NCI-H524 (cell line): ENCODE measurements around the gene SFRP2.

Experiments used
- DNase-seq, 2 experiments: peaks; one replicate each; lab custom pipeline; 2025; lab: John Stamatoyannopoulos, UW

The SFRP2 gene

DNA sequence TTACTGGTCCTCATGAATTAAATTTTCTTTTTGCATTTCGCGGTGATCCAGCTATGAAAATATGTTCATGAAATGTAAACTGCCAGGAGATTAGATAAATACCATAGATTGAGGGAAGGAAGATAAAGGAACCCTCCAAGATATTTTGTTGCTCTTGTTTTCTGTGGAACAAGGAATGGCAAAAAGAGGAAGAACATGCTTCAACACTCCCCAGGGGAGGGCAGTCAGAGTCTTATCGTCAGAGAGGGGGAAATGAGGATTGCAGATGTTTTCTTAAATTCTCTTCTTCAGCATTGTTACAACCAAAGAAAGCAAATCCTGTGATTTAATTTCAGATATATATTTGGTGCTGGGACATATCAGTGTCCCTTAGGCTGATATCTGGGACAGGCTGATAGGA is 9.5 kb upstream of the SFRP2 start:
- no peak for DNase-seq

DNA sequence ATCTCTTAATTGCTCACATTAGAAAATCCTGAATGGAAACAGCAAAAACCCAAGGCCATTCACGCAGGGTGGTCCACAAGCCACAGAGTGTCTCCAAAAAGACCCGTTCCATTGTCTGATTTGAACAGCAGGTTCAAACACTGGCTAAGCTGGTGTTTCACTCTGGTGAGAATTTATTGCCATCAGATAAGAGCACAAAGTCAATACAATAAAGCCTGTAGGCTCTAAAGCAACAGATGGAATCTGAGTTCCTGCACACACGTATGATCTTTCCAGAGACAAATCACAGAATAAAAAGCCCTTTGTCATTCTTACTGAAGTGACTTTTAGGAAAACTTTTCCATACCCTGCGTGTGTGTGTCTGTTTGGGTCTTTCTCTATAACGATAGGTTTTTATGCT is 5.1 kb upstream of the SFRP2 start:
- DNase-seq, result no peak

DNA sequence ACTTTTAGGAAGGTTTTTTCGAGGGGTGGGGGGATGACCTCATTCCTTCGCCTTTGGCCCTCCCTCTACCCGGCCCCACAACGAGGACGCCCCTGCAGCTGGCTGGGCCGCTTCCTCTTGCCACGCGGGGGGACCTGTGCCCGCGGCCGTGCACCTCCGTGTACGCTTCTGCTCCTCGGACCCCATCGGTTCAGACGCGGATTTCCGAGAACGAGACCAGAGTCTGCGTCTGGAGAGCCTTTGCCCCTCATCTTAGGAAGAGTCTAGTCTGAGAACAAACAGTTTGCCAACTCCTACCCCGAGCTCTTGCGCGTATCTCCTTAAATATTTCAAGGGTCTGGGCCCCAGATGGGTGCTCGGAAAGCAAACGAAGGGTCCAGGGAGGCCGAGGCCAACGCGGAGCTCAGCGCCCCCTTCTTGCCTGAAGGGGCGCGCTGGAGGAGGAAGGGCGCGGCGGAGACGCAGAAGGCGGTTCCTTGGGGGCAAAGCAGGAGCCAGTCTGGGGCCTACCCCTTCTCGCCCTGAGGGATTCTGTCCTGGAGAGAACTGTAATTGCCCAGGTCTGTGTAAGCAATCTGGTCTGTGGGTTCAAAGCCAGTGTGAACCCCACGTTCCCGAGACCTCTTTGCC is 3.9 kb upstream of the SFRP2 start:
- DNase-seq, result no peak

DNA sequence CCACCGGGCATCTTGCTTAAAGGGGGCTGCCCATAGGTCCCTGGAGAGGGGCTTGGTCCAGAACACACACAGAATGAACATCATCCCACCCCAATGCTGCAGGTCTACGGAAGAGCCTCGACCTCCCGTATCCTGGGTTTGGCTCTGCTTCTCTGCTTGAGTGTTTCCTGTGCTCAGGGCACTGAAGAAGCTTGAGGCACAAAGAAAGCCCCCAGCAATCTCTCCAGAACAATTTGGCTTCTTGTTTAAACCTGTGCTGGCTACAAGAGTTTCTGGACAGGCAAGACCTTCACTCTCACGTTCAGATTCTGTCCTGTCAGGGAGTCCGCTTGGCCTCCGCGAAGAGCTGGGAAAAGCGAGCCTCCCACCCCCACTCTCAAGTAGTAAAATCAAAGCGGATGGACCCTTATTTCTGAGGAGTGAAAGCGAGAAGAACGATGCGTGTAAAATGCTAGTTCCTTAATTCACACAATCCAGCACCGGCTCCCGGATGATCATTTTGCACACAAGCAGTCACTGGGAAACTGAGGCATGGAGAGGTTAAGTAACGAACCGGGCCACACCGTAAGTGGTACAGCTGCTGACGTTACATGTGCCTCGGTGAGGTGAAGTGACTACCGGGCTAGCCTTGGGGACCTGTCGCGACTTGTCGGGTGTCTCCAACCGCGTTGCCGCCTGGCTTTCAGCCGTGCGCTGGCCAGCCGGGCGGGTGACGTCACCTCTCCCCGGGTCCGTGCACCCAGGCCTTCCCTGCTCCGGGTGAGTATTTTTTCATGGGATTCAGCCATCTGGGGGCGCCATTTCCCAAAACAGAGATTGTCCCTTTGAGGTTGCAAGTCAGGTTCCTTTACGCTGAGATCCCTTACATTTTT is 3.1 kb upstream of the SFRP2 start:
- peak in 1 of 2 experiments; percentile 5 for DNase-seq

DNA sequence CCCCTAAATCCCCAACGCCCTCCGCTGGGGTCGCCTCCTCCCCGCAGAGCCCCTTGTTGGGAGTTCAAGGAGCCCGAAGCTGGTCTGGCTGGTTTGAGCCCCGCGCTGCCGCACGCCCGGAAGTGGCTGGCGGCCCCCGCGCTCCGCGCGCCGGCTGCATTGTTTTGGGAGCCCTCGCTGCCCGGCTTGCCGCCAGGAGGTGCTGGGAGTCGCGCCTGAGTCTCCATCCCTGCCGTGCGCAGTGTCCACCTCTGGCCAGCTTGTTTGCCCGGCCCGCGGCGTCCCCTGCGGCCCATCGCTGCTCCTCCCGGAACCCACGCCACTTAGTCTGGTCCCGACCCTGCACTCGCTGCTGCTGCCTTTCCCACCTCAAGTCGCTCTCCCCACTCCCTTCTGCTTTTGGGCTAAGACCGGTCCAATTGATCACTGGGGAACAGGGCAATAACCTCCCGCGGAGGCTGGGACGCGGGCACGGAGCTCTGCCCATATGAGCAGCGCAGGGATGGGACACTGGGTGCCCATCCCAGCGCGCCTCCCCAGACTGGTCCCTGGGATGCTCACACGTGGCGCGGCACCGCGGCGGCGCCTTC is 2.2 kb upstream of the SFRP2 start:
- no peak for DNase-seq

DNA sequence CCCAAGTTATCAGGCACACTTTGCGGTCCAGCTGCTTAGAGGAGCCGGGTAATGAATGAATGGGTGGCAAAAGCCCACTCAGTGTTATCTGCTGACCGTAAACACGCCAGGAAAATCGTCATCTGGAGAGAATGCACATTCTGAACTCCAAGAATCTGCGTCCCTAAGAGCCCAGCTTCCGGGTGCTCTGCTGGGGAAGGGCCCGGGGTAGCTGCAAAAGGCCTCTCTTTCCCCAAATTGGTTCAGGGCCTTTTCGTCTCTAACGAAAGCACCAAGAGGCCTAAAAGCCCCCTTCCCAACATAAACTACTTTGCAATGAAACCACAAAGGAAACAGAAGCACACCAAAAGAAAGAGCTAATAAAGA is 1.6 kb upstream of the SFRP2 start:
- DNase-seq, result no peak

DNA sequence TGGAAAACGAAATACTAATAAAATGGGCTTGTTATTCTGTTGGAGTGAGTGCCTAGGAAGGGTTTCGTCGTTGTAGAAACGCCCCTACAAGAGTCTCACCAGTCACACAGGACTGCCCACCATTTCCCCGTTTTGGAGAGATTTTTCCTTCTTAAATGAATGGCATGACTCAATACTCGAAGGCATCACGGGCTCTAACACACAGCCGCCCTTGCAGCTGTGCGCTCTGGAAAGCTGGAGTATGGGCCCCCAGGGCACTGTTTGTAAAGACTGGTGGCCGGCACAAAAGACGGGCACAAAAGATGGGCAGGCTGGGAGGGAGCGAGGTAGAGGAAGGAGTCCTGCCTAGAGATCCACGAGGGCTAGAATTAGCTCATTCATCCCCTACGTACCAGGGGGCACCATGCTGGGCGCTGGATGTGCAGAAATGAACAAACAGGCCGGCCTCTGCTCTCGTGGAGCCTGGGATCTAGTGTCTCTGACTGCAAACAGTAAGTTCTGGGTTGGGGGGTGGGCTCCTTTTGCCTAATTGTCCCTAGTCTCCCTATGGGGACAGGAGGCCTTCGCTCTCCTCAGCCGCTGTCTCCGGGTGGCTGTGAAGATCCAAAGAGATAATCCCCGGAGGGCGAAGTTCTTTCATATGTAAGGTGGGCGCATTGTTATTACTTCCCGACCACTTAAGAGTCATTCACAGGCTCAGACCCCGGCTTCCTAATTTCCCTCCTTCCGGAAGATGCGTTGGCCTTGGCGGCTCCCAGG is 1.0 kb upstream of the SFRP2 start:
- no peak for DNase-seq

DNA sequence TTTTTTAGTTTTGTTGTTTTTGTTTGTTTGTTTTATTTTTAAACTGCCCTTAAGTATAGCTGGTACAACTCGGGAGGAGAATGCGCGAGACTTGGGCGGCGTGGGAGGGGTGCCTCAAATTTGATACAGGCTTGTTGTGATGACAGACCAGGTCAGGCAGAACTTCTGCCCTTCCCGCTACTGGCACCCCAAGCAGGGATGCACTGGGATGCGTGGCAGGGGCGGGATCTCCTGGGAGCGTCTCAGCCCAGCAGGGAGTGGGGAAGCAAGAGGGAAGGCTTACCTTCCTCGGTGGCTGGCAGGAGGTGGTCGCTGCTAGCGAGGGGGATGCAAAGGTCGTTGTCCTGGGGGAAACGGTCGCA is 851 bp downstream of the SFRP2 start:
- no peak for DNase-seq

DNA sequence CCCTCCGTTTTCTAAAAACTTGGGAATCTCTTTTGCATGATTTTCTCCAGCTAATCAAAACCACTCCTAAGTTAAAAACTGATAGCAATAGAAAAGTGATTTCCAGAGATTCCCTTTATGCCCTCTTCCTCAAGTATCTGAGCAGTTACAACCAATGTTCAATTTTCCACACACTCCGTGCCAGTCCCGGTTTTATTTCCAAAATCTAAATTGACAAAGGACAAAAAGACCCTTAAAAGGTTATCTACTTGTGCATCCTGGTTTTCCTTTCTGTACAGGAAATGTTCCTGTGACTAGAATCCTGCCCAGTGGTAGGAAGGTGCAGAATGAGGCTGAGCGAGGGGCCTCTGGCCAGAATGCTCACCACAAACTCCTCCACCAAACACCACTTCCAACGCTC is 1.3 kb downstream of the SFRP2 start:
- DNase-seq, result peak in 1 of 2 experiments; percentile 5

DNA sequence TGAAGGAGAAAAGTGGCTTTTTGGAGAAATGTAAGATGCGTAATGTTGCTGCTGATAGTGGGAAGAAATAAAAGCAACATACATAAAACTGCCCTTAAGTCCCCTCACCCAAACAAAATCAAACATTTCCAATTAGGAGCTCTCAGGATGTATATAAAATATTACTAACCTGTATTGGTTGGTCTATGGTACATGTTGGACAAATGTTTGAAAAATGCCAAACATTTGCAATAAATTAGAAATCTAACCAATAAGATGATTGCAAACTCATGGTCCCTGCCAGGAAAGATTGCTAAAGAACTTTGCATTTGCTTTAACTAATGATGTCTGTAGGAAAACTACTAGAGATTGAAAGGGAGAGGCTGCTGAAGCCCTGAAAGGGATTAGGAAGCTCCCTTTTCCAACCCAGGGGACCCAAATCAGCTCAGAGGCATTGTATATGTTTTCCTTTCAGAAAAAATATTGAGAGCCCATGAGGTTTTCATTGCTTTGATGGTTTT is 1.8 kb downstream of the SFRP2 start:
- DNase-seq, result no peak

DNA sequence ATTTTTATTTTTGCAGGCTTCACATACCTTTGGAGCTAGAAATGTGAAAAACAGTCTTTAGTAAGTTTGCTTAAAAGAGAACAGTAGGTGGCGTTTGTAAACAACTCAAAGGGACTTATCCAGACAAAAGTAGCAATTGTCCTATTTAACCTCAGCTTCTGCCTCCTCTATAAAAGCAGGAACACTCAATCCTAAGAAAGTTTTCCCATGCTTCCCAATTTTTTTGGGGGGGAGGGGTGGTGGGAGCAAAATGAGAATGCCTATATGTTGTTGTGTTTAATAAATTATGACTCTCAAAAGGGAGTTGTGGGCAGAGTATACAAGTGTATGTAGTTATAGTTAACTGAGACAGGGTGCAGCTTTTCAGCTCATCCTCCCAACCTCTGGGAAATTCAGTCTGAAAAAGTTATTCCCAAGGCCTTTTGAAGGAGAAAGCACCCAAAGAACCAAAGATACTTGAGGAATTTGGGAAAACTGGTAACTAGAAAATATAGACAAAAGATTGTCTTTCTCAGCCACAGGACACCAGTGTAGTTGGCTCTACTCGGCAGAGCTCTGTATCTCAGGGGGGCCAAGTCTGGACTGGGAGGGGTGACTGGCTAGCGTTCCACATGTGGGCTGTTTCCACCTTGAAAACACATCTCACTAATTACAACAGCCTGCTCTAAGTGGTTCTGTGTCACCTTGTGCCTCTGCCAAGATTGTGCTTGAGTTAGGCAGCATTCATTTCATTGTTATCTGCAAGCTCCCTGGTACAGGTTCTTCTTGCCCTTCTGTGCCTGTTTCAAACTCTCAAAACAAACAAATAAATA is 2.8 kb downstream of the SFRP2 start:
- DNase-seq, result peak in 1 of 2 experiments; percentile 8

DNA sequence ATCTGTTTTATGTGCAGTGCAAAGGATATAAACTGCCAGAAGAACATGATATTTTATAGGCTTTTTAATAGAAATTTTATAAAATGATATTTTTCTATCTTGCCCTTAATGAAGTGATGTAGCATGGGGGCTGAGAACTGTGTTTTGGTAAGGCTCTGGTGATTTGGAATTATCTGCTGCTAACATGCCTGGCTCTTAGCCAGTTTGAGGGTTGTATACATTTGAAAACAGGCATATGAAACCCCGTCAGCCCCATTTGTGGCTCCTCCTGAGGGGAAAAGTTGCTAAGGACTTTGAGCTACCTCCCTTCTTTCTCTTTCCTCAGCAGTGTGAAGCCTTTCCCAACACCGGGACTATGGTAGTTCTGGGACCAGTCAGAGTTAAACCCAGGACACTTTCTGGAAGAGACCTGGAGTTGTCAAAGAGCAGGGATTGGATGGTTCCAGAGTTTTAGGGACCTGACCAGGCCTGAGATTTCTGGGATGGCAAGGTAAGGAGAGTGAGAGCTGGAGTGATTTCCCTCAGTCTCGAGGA is 4.7 kb downstream of the SFRP2 start:
- DNase-seq, result no peak

DNA sequence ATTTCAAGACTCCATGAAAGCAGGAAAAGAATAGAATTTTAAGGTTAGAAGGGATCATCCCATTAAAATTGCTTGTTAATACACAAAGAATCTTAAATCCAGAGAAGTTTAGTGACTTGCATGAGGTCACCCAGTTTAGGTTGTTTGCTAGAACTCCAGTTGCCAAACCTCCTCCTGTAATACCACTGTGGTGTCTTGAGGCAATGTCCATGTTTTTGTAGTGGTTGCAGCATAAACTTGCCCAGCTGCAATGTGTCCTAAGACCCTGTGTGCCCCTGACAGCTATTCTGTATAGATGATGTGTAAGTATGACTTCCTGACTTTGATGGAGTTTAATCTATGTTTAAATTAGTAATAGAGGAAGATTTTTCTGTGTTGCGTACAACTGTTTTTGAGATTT is 6.3 kb downstream of the SFRP2 start:
- no peak for DNase-seq

DNA sequence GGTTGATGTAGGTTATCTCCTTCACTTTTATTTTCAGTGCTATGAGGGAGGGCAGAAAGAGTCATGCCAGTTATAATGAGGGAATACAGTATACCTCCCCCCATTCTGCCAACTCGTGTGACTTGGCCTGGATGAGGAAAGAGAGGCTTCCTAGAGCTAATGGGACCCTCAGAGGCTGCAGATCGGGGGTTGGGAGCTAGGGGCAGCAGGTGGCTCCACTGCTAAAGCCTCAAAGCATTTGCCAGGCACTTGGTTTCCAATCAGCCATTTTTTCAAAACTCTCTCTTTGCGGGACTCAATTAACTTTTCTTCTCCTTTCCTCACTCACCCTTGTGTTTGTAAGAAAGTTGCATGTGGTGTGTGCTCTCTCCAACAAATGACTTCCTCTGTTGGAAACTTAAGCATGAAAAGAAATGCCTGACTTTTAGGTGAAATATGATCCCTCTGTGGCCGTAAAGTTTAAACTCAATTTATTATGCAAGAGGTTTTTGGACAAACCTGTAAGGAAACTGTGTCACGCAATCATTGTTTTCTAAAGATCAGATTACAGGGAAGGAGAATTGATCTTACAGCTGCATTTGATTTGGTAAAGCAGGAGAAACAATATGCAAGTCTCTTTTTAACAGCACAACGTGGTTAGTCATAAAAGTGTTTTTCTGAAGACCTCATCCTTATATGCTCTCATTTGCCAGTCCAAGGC is 7.0 kb downstream of the SFRP2 start:
- no peak for DNase-seq

DNA sequence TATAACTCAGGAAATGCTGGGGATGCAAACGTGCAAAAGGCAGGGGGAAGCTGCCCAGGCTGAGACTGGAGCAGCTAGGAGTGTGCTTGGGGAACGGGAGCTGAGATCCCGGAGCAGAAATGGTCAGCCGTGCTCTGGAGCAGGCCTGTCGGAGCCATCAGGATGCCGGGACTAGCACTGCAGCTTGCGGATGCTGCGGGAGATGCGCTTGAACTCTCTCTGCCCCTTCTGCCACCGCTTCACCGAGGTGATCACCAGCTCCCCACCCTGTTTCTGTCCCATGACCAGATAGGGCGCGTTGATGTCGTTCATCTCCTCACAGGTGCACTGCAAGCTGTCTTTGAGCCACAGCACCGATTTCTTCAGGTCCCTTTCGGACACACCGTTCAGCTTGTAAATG is 7.6 kb downstream of the SFRP2 start:
- no peak for DNase-seq

DNA sequence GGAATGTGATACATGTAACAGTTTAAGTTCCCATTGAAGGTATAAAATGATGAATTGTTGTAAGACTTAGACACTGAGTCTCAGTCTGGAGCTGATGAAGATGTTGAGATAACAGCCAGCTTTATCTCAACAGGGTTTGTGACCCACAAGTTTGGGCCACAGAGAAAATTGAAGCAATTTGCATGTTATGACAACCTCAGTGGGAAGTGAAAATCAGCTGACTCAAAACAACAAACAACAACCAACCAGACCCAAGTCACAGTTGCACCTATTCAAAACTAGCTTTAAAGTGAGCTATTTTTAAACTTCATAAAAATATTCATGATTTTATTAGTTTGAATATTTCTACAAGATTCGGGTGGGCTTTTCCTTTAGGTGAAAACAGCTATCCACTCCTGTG is 8.0 kb downstream of the SFRP2 start:
- DNase-seq, result no peak

DNA sequence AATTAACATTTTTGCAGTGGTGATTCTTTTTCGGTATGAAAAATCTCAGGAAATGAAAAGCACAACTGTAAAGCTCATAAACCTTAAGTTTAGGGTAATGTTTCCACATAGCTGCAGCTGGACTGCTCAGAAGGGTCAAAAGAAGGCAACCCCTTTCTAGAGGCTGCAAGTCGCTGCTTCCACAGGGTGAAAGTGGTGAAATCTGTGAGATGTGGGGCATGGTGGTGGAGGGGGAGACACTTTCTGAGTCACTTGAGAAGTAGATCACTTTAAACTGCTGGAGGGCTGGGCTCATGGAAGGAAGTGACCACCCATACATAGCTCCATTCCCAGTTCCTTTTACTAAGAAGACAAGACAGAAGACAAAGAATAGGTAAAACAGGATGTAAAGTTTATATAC is 8.7 kb downstream of the SFRP2 start:
- DNase-seq, result no peak

DNA sequence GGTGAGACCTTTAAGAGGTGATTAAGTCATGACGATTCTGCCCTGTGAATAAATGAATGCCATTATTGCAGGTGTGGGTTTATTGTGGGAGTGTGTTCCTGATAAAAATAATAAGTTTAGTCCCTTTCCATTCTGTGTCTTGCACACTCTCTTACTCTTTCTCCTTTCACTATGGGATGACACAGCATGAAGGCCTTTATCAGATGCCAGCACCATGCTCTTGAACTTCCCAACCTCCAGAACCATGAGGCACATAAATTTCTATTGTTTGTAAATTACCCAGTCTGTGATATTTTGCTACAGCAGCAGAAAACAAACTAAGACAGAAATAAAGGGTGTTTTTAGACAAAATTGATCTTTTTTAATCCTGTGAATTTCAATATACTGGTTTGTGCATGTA is 10.5 kb downstream of the SFRP2 start:
- no peak for DNase-seq

DNA sequence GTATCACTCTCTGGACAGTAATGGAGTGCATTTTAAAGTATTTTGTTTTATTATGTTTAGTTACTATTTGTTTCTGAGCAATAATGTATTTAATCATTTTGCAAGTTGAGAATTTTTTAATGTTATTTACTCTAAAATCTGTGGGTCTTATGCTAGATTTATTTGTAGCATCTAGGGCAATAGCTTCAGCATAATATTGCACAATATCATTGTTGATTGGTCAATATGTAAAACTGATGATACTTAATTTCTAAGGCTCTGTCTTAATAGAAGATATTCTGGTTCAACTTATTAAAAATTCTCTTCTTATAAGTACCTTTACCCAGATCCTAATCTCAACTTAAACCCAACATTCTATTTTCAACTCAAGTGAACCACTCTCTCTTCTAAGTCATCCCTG is 11.5 kb downstream of the SFRP2 start:
- no peak for DNase-seq

DNA sequence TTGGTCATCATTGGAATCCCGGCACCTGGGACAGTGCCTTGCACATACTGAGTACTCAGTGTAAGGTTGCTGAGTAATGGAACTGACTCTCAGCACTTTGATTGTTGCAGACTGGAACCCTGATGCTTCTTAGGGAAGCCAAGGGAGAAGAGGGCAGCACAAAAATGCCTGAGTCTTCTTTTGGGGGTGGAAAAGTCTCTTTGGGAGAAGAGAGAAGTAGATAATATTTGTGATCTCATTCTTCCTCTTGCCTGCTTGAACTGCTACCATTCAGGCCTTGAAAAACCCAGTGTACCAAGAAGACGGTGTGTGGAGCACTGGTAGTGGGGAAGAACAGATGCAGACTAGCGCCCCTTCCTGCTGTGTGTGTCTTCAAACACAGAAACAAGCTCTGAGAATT is 12.3 kb downstream of the SFRP2 start:
- DNase-seq, result no peak

DNA sequence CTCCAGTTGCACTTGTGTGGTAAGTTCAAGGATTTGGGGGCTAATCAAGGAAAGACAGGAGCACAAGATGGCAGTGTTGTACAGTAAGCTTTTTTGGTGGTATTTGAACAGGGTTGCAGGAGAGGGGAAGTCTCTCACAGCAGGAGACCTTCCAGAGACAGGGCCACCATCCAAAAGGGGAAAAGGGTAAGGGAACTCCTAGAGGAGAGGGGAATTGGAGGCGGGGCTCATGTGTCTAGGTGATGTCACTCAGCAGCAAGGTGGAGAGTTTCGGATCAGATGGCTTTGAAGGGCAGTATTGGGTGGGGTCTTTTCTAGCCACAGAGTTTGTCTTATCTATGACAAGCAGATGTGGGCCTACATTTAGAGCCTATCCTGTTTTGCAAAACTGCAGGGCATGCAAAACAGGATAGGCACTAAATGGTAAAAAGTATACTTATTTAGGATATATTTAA is 15.6 kb downstream of the SFRP2 start:
- DNase-seq, result no peak
